A172 (cell line): ENCODE results near the gene HSD11B1L. TPM values are rescaled to one million over a fixed set of nuclear protein-coding genes. Genes with fewer than 3 reads are reported as not detected.
"Not testable (repeated sequence)": the region's sequence is repeated elsewhere in the genome, so short reads cannot be mapped to it uniquely, and the experiment has no call there.

ENCODE experiments used
- DNase-seq: peaks from one replicate; pipeline ENCODE4 v3.0.0-alpha.2; 2015; ENCODE audit warnings: low spot score
- total RNA-seq: library from RNA; depleted of rRNA; stranded (reverse); fragments of >200 nt; shearing (Covaris generic); gene quantifications from 2 replicates; pipeline ENCODE4 v1.2.3, GENCODE V29; 2014

The HSD11B1L gene
- total RNA-seq, 1 experiment from 2014 or later: 58.4 TPM

DNA sequence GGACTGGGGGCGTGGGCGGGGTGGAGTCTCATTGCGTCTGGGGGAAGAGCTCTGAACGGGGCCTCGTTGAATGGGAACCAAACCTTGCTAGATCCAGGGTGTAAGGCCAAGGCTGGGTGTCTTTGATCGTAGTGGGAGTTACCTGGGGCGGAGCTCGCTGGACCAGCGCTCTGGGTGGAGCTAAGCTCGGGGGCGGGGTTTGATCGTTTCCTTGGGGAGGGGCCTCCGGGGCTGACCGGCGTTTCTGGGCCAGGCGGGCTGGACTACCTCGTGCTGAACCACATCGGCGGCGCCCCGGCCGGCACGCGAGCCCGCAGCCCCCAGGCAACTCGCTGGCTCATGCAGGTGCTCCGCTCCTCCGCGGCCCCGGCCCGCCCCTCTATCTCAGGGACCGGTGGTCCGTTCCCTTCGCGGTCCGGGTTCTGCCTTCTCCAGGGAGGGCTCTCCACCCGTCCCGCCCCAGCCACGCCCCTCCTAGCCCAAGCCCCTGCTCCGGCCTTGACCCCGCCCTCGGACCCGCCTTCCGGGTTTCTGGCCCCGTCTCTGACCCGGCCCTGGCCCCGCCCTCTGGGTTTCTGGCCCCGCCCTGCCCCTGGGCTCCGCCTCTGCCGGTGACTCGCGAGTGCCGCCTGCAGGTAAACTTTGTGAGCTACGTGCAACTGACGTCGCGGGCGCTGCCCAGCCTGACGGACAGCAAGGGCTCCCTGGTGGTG lies 6.0 kb downstream of the HSD11B1L start:
- peak; percentile 75 for DNase-seq

DNA sequence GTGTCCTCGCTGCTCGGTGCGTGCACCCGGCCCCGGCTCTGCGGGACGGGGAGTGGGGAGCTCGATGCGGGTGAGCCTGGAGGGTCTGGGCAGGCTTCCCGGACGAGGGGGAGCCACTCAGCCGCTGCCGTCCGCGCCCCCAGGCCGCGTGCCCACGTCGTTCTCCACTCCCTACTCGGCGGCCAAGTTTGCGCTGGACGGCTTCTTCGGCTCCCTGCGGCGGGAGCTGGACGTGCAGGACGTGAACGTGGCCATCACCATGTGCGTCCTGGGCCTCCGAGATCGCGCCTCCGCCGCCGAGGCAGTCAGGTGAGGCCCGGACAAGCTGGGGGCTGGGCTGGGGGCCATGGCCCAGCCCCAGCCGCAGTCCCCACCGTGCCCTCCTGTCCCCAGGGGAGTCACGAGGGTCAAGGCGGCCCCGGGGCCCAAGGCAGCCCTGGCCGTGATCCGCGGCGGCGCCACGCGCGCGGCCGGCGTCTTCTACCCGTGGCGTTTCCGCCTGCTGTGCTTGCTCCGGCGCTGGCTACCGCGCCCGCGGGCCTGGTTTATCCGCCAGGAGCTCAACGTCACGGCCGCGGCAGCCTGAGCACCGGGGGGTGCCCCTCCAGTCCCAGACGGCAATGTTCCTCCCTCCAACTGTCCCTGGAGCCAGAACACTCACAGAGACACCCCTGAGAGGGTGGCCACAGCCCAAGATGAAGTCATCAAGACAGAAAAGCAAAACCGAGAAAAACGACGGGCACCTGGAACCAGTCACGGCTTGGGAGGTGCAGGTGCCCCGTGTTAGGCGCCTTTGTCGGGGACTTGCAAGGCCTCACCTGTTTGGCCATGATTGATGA lies 6.8 kb downstream of the HSD11B1L start:
- DNase-seq: no peak

DNA sequence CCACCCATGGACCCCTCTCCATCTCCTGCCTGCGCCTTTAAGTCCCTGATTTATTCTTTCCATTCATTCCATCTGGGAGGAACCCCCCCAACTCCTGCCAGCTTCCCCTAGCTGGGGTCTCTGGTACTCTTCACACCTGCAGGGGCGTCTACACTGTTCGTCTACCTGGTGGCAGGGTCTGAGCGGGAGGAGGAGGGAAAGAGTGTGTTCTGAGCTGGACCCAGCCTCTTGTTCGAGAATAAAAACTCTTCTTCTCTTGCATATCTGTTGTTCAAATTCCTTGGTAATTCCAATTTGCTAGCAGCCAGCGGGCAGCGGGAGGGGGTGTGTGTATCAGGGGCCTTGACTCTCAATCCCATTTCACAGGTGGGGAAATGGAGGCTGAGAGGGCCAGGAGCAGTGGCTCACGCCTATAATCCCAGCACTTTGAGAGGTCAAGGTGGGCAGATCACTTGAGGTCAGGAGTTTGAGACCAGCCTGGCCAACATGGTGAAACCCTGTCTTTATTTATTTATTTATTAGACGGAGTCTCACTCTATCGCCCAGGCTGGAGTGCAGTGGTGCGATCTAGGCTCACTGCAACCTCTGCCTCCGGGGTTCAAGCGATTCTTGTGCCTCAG lies 7.5 kb downstream of the HSD11B1L start:
- not testable (repeated sequence) for DNase-seq

DNA sequence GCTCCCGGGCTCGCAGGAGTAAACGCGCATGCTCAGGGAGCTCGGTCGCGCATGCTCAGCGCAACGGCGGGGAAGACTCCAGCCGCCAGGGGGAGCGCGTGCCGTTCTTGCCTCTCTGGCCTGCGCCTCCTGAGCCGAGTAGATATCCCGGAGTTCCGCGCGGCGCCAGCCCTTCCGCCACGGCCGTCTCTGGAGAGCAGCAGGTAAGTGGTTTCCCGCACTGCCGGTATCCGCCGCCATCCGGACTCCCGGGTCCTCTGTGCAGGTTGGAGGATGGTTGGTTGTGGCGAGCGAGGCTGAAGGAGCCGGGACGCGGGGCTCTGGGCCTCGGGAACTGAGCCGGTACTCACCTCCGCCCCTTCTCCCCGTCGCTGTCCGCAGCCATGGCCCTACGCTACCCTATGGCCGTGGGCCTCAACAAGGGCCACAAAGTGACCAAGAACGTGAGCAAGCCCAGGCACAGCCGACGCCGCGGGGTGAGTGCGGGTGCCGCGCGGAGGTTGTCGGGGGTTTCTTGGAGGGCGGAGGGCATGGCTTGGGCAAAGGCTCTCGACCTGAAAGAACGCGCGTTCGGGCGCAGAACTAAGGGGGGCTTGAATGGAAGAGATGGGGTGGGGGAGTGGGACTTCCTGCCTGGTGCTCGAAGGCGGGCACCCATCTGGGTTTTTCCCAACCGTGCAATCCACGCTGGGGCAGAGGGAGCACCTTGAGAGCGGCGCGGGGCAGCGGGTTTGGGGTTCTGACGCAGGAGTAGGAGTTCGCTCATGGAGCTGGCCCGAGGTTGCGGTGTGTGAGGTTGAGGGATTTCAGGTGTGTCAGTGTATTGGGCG lies 9.5 kb downstream of the HSD11B1L start, which contains the start of gene RPL36:
RPL36 (plus strand) TSS at position 171 of the 830 bp plus-strand sequence; CDS start at position 384, 213 bp downstream.
- peak; percentile 96 for DNase-seq

DNA sequence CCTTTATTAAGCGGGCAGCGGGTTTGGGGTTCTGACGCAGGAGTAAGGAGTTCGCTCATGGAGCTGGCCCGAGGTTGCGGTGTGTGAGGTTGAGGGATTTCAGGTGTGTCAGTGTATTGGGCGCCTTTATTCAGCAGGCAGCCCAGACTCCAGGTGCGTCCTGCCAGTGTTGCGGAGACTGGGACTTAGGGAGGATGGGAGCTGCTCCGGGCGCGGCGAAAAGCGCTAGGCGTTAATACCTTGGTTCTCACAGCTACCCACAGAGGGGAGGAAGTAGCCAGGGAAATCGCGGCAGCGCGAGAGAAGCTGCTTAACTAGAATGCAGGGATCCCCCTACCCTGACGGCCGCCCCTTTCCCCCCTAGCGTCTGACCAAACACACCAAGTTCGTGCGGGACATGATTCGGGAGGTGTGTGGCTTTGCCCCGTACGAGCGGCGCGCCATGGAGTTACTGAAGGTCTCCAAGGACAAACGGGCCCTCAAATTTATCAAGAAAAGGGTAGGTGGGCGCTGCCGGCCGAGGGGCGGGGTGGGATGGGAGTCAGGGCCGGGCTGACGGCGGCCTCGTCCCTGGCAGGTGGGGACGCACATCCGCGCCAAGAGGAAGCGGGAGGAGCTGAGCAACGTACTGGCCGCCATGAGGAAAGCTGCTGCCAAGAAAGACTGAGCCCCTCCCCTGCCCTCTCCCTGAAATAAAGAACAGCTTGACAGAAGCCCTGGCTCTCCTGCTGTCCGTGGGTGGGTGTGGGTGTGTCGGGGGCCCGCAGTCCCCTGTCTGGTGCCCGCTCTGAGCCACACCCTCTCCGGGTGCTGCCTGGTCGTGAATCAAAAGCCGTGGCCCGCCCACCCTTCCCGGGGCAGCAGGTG lies 10.4 kb downstream of the HSD11B1L start:
- DNase-seq: peak; percentile 63

DNA sequence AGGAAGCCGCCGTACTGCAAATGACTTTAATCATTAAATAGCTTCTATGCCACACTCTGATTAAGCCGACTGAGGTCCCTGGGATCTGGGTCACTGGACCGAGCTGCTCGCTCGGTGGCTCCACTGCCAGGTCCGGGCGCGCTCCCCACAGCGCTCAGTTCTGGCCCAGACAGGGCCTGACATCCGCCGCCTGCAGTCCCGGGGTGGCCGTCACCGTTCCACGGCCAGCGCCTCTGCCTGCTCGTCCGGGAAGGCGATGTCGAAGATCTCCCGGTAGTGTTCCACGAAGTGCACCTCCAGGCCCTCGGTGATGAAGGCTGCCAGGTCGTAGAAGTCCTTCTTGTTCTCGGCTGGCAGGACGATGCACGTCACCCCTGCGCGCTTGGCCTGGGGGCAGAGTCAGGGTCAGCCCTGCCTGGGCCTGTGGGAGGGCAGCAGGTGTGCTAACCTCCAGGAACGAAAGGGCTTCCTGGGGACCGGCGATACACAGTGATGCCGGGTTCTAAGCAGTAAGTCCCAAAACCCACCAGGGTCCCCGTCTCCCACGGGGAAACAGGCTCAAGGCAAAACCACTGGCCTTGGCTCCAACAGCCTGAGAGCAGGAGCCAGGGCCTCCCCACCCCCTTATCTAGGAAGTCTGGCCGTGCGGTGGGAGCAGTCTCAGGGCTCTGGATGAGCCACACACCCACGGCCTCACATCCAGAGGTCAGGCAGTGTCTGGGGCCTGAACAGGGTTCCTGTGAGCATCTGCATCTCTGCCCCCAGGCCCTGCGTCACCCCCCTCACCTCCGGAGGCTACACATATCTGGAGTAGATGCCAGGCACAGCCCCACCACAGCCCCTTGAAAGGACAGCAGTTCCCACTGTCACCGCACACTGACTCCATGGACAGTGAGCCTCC lies 11.2 kb downstream of the HSD11B1L start:
- no peak for DNase-seq

DNA sequence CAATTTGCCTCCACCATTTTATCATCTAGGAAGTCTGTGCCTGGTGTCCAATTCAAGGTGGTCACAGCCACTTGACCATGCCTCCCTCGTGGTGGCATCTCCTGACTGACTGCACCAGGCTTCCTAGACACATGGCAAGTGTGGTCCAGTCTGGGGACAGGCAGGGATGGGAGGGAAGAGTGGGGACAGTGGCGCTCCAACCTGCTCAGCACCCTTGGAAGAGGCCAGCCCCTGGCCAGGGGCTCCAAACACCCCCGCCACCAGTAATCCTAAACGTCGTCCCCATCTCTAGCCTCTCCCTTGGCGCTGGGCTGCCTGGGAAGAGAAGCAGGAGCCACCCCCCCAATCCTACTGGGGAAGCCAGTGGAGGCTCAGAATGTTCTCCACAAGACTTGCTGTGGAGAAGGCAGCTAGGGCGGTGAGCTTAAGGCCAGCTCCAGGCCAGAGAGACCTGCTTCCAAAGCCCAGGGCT lies 11.9 kb downstream of the HSD11B1L start:
- no peak for DNase-seq

DNA sequence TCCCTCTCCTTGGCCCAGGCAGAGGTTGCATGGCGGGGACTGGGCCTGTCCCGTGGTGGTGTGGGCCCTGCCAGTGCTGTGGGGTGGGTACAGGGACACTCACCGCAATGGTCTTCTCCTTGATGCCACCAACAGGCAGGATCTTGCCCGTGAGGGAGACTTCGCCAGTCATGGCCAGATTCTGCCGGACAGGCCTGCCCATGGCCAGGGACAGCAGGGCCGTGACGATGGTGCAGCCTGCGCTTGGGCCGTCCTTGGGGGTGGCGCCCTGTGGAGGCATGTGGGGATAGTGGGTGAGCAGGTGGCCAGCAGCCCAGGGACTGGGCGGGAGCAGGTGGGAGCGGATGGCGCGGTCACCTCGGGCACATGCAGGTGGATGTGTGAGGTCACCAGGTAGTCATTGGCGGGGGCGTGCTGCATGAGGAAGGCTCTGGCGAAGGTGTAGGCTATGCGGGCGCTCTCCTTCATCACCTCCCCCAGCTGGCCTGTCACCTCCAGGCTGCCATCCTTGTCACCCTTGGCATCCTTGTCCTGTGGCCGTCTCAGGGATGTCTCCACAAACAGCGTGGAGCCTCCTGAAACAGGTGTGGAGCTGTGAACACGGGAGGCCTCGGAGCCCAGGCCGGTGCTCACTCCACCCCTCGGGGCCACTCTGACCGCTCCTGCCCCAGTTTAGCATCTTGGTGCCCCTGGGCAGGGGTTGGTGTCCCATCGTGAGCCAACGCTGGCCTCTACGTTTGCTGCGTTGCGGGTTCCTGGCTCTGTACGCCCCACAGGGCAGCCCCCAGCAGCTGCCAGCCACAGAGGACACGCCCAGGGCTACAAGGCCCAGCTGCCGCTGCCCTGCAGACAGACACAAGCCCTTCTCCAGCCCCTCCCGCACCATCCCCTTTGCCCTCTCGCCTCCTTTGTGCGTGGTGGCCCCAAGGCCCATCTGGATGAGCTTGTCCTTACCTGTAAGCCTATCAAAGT lies 12.7 kb downstream of the HSD11B1L start:
- no peak for DNase-seq

DNA sequence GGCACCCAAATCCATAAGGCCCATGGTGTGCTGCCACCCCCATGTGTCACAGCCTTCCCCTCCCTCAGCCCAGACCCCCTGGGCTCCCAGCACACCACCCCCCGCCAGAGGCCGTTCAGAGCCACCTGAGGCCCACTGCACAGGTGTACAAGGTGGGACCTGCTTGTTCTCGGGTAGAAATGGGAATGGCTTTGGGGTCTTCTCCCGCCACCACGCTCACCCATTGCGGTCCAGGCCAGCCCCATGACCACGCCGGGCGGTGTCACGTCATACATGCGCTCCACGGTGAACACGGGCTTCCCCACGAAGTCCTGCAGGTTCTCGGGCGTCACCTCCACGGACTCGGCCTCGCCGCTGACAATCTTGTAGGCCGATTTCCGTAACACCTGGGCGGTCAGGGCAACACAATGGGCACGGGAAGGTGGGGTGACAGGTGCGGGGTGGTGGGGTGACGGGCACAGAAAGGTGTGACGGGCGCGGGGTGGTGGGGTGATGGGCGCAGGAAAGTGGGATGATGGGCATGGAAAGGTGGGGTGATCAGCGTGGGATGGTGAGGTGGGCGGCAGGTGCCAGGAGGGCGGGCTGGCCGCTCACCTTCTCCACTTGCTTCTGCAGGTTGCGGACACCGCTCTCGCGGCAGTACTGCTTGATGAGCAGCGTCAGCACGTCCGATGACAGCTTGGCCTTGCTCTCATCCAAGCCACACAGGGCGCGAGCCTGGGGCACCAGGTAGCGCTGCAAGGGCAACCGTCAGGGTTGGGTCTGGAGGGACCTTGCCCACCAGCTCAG lies 13.5 kb downstream of the HSD11B1L start:
- DNase-seq: no peak

DNA sequence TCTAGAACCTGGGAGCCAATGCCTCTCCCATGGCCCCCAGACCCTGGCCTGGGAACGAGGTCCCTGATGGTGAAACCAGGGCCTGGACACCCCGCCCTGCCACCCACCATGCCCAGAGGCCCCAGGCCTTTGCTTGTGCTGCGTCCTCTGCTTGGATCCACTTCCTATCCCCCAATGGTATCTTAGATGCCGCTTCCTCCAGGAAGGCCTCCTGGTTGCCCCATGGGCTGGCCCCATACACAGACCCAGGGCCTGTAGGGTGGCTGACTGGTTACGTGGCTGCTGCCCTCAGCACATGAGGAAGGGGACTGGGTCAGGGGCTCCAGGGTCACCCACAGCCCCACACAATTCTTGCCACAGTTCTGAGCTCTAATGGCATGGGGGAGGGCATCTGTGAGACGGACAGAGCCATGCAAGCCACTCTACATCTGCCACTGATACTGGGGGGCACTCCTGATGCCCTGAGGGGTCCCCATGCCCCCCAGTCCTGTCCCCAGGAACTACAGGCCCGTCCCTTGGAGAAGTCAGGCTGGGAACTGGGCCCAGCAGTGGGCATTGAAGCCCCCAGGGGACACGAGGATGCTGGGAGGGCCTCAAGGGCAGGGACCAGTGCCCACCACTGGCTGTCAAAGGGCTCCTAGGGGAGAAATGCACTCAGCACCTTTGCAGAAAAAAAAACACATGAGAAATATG lies 14.3 kb downstream of the HSD11B1L start:
- no peak for DNase-seq

DNA sequence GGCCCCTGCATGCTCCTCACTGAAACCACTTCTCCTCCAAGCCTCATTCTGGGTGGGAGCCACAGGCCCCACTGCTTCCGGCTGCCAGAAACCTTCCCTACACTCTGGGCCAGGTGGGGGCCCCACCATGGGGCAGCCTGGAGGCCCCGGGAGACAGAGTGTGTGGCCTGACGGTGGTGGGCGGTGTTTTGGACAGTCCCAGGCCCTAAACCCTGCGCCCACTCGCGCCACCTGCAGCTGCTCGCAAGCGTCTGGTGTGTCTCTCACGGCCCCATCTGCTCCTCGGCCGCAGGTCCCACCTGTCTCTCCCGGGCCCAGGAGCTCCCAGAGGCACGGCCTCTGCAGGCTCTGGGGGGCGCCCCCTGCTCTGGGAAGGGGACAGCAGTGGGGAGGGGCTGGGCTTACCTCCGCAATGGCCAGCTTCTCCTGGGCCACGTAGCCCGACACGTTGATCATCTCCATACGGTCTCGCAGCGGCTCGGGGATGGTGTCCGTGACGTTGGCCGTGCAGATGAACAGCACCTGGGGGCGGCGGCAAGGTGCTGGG lies 14.9 kb downstream of the HSD11B1L start:
- no peak for DNase-seq

DNA sequence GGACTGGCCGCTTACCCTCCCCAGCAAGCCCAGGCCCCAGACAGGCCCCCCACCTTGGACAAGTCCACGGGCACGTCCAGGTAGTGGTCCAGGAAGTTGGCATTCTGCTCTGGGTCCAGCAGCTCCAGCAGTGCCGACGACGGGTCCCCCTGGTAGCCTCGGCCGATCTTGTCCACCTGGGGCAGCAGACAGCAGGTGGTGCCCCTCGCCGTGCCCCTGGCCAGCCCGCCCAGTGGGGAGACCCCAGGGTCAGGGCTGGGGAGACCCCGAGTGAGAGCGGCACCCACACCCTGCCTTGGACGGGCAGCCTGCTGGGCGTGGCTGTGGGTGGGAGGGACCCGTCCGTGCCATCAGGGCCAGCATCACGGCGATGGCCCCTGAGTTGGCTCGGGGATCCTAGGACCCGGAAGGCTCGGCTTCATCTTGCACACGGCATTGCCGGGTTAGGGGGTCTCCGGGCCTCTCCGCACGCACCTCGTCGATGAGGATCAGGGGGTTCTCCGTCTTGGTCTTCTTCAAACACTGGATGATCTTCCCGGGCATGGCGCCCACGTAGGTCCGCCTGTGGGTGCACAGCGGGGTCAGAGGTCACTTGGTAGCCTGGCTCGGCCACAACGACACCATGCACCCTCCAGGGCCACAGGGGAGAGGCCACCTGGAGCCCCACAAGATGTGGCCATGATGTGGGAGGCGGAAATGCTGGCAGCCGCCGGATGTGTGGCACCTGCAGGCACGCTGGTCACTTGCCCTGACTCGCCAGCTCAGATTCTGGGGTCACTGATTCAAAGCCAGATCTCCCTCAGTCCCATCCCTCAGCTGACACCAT lies 15.6 kb downstream of the HSD11B1L start:
- DNase-seq: no peak

DNA sequence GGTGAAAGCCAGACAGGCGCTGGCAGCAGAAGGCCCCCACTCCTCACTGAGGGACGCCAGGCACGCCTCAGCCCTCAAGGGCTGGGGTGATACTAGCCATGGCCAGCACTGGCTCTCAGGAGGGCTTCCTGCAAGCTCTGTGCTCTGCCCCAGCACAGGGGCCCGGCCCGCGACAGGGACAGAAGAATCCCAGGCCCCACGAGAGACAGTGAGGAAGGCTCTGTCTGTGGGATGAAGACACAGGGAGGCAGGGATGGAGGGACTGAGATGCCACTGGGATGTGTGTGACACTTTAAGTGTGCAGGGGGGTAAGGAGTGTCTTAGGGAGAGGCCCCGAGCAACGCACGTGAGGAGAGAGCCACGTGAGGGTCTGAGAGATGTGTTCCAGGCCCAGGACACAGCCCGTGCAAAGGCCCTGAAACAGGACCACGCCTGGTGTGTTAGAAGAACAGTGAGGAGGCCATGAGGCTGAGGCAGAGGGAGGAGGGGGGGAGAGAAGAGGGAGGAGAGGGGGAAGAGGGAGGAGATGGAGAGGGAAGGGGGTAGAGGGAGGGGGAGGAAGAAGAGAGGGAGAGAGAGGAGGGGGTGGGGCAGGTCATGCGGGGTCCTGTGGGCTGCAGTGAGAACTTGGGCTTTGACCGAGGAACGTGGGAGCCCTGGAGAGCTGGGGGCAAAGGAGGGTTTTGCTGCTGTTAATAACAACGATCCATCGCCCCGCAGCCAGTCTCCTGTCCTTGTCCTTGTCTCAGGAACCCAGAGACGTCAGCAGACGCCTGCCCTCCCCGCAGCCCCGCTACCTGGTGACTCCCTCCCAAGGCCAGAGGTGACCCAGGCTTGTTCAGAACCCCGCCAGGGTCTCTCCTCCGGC lies 16.4 kb downstream of the HSD11B1L start:
- no peak for DNase-seq

DNA sequence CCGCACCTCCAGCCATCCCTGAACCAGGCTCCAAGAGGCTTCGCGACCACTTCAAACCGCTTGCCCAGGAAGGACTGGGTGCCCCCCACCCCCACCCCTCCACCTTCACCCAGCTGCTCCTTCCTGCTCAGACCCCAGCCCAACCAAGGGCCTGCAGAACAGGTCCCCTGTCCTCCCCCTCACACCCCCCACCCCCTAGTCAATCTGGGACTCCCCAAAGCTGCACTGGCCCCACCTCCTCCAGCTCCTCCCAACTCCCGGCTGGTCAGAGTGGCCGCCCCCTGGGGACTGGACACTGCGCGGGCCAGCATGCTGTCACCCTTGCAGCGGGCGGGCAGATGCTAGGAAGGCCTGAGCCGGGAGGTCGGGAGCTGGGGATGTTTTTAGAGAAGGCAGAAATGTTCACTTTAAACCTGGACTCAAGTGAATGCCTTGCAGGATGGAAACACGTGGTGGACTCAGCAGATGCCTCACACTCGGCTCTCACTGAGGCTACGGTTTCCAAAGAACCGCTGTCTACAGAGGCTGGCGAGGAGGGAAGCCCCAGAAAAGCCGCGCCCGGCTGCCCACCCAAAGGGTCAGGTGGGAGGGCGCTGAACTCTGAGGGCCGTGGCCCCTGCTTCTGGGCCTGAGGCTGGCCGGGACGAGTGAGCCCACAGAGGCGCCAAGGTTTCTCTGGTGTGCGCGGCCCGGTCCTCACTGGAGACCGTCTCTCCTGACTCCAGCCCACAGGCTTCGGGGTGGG lies 17.2 kb downstream of the HSD11B1L start:
- DNase-seq: no peak
